Measurements from ENCODE around the gene ST6GAL1.

DNA sequence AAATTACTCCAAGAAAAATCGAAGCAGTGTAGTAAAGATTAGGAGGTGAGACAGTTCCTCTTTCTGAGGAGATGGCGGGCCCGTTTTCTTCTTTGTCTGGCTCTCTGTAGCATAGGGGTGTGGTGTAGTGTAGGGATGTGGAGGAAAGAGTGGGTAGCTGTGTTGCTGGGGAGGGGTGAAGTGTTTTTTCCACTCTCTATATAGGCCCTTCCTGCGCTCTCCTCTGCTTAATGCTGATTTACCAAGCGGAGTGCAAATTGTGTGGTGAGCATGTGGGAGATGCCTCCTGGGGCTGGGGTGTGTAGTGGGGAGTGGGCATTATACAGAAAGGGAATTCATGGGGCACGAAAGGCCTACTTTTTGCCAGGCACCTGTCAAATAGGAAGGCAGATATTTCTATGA, 94.9 kb downstream of the ST6GAL1 start:
- TF ChIP-seq, protein P1, sequence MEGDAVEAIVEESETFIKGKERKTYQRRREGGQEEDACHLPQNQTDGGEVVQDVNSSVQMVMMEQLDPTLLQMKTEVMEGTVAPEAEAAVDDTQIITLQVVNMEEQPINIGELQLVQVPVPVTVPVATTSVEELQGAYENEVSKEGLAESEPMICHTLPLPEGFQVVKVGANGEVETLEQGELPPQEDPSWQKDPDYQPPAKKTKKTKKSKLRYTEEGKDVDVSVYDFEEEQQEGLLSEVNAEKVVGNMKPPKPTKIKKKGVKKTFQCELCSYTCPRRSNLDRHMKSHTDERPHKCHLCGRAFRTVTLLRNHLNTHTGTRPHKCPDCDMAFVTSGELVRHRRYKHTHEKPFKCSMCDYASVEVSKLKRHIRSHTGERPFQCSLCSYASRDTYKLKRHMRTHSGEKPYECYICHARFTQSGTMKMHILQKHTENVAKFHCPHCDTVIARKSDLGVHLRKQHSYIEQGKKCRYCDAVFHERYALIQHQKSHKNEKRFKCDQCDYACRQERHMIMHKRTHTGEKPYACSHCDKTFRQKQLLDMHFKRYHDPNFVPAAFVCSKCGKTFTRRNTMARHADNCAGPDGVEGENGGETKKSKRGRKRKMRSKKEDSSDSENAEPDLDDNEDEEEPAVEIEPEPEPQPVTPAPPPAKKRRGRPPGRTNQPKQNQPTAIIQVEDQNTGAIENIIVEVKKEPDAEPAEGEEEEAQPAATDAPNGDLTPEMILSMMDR (IDR thresholded peaks at IDR 0.05; ENCODE audit: borderline replicate concordance, extremely low read depth, low read length, poor library complexity, severe bottlenecking), result no peak
- TF ChIP-seq EZH2 (IDR thresholded peaks at IDR 0.05; ENCODE audit: borderline replicate concordance, low read depth, low read length, severe bottlenecking), result no peak

Data from DND-41 (cell line).